A673 (cell line): ENCODE results near the gene ADAMTS15.

Experiments
- EZH2 ChIP-seq: fragments of 200-600 bp; sonication (generic); IDR thresholded peaks from 2 replicates; pipeline ENCODE4 v1.6.1; 2017; ENCODE audit warnings: borderline replicate concordance, low read depth, mild to moderate bottlenecking, mixed read lengths, antibody characterized with exemption, low read length; ENCODE audit not compliant: poor library complexity, severe bottlenecking
- TF ChIP-seq, protein P1 (sequence below): fragments of 300-800, 200-600 bp; sonication (generic); conservative IDR thresholded peaks from 2 replicates; pipeline ENCODE4 v1.5.1; 2017; ENCODE audit warnings: low read depth, mild to moderate bottlenecking, antibody characterized with exemption, low read length, moderate library complexity, mixed read lengths

DNA sequence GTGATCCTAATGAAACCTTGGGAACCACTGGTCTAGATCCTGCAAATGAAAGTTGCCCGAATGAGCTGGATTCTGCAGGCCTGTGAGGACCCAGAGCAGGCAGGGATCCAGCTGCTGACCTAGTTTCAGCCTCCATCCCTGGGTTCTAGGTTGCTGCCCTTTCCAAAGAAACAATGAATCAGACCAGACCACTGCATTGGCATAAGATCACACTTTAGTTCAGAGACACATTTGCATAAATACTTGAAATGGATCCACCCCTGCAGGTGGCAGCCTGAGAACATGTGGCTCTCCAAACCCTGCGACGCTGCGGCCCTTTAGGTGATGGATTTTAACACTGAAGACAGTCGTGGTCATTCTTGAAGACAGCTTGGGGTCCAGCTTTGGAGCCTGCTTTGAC is 43.7 kb upstream of the ADAMTS15 start:
- TF ChIP-seq, protein P1, sequence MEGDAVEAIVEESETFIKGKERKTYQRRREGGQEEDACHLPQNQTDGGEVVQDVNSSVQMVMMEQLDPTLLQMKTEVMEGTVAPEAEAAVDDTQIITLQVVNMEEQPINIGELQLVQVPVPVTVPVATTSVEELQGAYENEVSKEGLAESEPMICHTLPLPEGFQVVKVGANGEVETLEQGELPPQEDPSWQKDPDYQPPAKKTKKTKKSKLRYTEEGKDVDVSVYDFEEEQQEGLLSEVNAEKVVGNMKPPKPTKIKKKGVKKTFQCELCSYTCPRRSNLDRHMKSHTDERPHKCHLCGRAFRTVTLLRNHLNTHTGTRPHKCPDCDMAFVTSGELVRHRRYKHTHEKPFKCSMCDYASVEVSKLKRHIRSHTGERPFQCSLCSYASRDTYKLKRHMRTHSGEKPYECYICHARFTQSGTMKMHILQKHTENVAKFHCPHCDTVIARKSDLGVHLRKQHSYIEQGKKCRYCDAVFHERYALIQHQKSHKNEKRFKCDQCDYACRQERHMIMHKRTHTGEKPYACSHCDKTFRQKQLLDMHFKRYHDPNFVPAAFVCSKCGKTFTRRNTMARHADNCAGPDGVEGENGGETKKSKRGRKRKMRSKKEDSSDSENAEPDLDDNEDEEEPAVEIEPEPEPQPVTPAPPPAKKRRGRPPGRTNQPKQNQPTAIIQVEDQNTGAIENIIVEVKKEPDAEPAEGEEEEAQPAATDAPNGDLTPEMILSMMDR: no peak
- no peak for TF ChIP-seq EZH2
